Mesothelial cell of epicardium (in vitro differentiated cells): Measurements from ENCODE around the gene HBD. TPM values are rescaled to one million over a fixed set of nuclear protein-coding genes. Genes with fewer than 3 reads are reported as not detected.

Experiments used
- DNase-seq, 2 experiments: peaks; one replicate each; pipeline ENCODE4 v3.0.0; 2021; ENCODE audit warnings: low spot score in 2 of 2; ENCODE audit not compliant: unreplicated experiment in 2 of 2
- H3K27ac Mint-ChIP-seq: 2 replicates; pipeline ENCODE4 v1.8.0; 2021; ENCODE audit warnings: mixed read lengths
- H3K27me3 Mint-ChIP-seq: 2 replicates; pipeline ENCODE4 v1.8.0; 2021; ENCODE audit warnings: low read depth, mixed read lengths
- H3K36me3 Mint-ChIP-seq: 2 replicates; pipeline ENCODE4 v1.8.0; 2021; ENCODE audit warnings: mixed read lengths
- H3K4me1 Mint-ChIP-seq: 2 replicates; pipeline ENCODE4 v1.8.0; 2021; ENCODE audit warnings: mixed read lengths
- H3K4me3 Mint-ChIP-seq: 2 replicates; pipeline ENCODE4 v1.8.0; 2021; ENCODE audit warnings: mild to moderate bottlenecking, moderate library complexity, mixed read lengths
- H3K9me3 Mint-ChIP-seq: 2 replicates; pipeline ENCODE4 v1.8.0; 2021; ENCODE audit warnings: mixed read lengths
- CTCF ChIP-seq: fragments of 200-600 bp; sonication (generic); IDR thresholded peaks from one replicate; pipeline ENCODE4 v1.5.0; 2021; ENCODE audit warnings: antibody characterized with exemption; ENCODE audit not compliant: unreplicated experiment
- total RNA-seq: library from RNA; stranded (reverse); gene quantifications from 3 replicates; pipeline ENCODE4 v1.2.1, GENCODE V29; 2021

Gene HBD
- total RNA-seq, 1 donor from 2014 or later, result 3.0 TPM

GRCh38 chr11:5272395-5273017 is 38.2 kb upstream of the HBD start:
- TF ChIP-seq CTCF, result no peak
- Mint-ChIP-seq H3K27ac (no peak overlapping the region), H3K4me1 (peaks cover 8% of the 10 kb centered on the region), H3K9me3 (no peaks in the 10 kb centered on the region), H3K4me3 (no peak overlapping the region), H3K36me3 (no peaks in the 10 kb centered on the region), H3K27me3 (no peaks in the 10 kb centered on the region)
- DNase-seq, result no peak

GRCh38 chr11:5269715-5270147 is 35.4 kb upstream of the HBD start, which contains the start of gene HBE1:
Gene HBE1 (minus strand): TSS chr11:5269945. CDS start chr11:5269890, 55 bp downstream.
- no peaks in the 10 kb centered on the region for H3K36me3 Mint-ChIP-seq
- TF ChIP-seq CTCF, result no peak
- no peak within 1 kb of the TSS for H3K27ac Mint-ChIP-seq
- no peak within 1 kb of the TSS for H3K4me3 Mint-ChIP-seq
- no peak for DNase-seq
- peaks cover 6% of the 10 kb centered on the region for H3K4me1 Mint-ChIP-seq
- peaks cover 3% of the 10 kb centered on the region for H3K27me3 Mint-ChIP-seq
- no peaks in the 10 kb centered on the region for H3K9me3 Mint-ChIP-seq

GRCh38 chr11:5267033-5267563 is 32.8 kb upstream of the HBD start:
- no peak overlapping the region for H3K4me3 Mint-ChIP-seq
- no peaks in the 10 kb centered on the region for H3K4me1 Mint-ChIP-seq
- no peak overlapping the region for H3K27ac Mint-ChIP-seq
- peaks cover 3% of the 10 kb centered on the region for H3K27me3 Mint-ChIP-seq
- TF ChIP-seq CTCF, result no peak
- H3K9me3 Mint-ChIP-seq, result no peaks in the 10 kb centered on the region
- H3K36me3 Mint-ChIP-seq, result no peaks in the 10 kb centered on the region
- DNase-seq, result no peak

GRCh38 chr11:5266609-5267008 is 32.3 kb upstream of the HBD start:
- TF ChIP-seq CTCF, result no peak
- no peak for DNase-seq
- H3K4me3 Mint-ChIP-seq, result no peak overlapping the region
- H3K4me1 Mint-ChIP-seq, result no peaks in the 10 kb centered on the region
- no peak overlapping the region for H3K27ac Mint-ChIP-seq
- no peaks in the 10 kb centered on the region for H3K9me3 Mint-ChIP-seq
- H3K27me3 Mint-ChIP-seq, result peaks cover 3% of the 10 kb centered on the region
- H3K36me3 Mint-ChIP-seq, result no peaks in the 10 kb centered on the region

GRCh38 chr11:5265832-5266231 is 31.5 kb upstream of the HBD start:
- Mint-ChIP-seq H3K4me3 (no peak overlapping the region), H3K36me3 (no peaks in the 10 kb centered on the region), H3K4me1 (no peaks in the 10 kb centered on the region), H3K27ac (no peak overlapping the region), H3K27me3 (peaks cover 3% of the 10 kb centered on the region), H3K9me3 (peaks cover 6% of the 10 kb centered on the region)
- DNase-seq, result no peak
- TF ChIP-seq CTCF, result no peak
